HG03025 (cell line): ENCODE results near the gene NUAK2.

Source experiments
- ATAC-seq: cut with Tn5 transposase; IDR thresholded peaks from one replicate; pipeline ENCODE4 v1.9.1; 2021; ENCODE audit warnings: mild to moderate bottlenecking, moderate library complexity; ENCODE audit not compliant: unreplicated experiment, low FRiP score

NUAK2 gene

GRCh38 chr1:205275916-205276688 is 45.4 kb downstream of the NUAK2 start:
- ATAC-seq: no peak

- ATAC-seq: no peak
Measured at GRCh38 chr1:205275133-205275532, 46.4 kb downstream of the NUAK2 start.

- ATAC-seq: no peak
Measured at GRCh38 chr1:205274041-205274691, 47.4 kb downstream of the NUAK2 start.

GRCh38 chr1:205273551-205273982 is 48.0 kb downstream of the NUAK2 start:
- ATAC-seq: no peak

- no peak for ATAC-seq
Measured at GRCh38 chr1:205272536-205272935, 49.0 kb downstream of the NUAK2 start.

- ATAC-seq: no peak
Measured at GRCh38 chr1:205271745-205272144, 49.8 kb downstream of the NUAK2 start.

GRCh38 chr1:205271277-205271676 is 50.3 kb downstream of the NUAK2 start:
- ATAC-seq: no peak

- no peak for ATAC-seq
Measured at GRCh38 chr1:205270764-205271163, 50.8 kb downstream of the NUAK2 start.

- ATAC-seq: no peak
Measured at GRCh38 chr1:205270271-205270670, 51.3 kb downstream of the NUAK2 start.

GRCh38 chr1:205269711-205270110 is 51.8 kb downstream of the NUAK2 start:
- no peak for ATAC-seq

GRCh38 chr1:205268846-205269680 is 52.5 kb downstream of the NUAK2 start:
- ATAC-seq: no peak

GRCh38 chr1:205267306-205267902 is 54.1 kb downstream of the NUAK2 start:
- no peak for ATAC-seq

GRCh38 chr1:205266611-205267305 is 54.8 kb downstream of the NUAK2 start:
- ATAC-seq: no peak

- ATAC-seq: no peak
Measured at GRCh38 chr1:205263580-205264190, 57.9 kb downstream of the NUAK2 start.

GRCh38 chr1:205262731-205263171 is 58.8 kb downstream of the NUAK2 start:
- no peak for ATAC-seq

GRCh38 chr1:205261946-205262691 is 59.4 kb downstream of the NUAK2 start:
- ATAC-seq: no peak

- ATAC-seq: no peak
Measured at GRCh38 chr1:205260948-205261732, 60.4 kb downstream of the NUAK2 start.

GRCh38 chr1:205259998-205260397 is 61.5 kb downstream of the NUAK2 start:
- ATAC-seq: no peak
